GM18499 (cell line): ENCODE measurements around the gene SEMA7A.

ENCODE experiments used
- ATAC-seq: cut with Tn5 transposase; IDR thresholded peaks from one replicate; pipeline ENCODE4 v1.9.1; 2021; ENCODE audit warnings: moderate number of reproducible peaks; ENCODE audit not compliant: insufficient read depth, unreplicated experiment

SEMA7A gene

GRCh38 chr15:74419432-74419831 lies 14.3 kb downstream of the SEMA7A start:
- no peak for ATAC-seq

GRCh38 chr15:74418575-74419338 lies 15.0 kb downstream of the SEMA7A start:
- no peak for ATAC-seq

GRCh38 chr15:74417670-74418069 lies 16.1 kb downstream of the SEMA7A start:
- ATAC-seq: no peak

- no peak for ATAC-seq
These were observed 16.5 kb downstream of the SEMA7A start for GRCh38 chr15:74417225-74417624.

GRCh38 chr15:74415966-74416916 lies 17.5 kb downstream of the SEMA7A start:
- ATAC-seq: no peak

- no peak for ATAC-seq
These were observed 19.0 kb downstream of the SEMA7A start for GRCh38 chr15:74414603-74415338.

- no peak for ATAC-seq
These were observed 19.6 kb downstream of the SEMA7A start for GRCh38 chr15:74414081-74414580.

- ATAC-seq: no peak
These were observed 20.2 kb downstream of the SEMA7A start for GRCh38 chr15:74413350-74414080.

- no peak for ATAC-seq
These were observed 21.6 kb downstream of the SEMA7A start for GRCh38 chr15:74412159-74412558.

GRCh38 chr15:74411686-74412085 lies 22.1 kb downstream of the SEMA7A start:
- no peak for ATAC-seq

GRCh38 chr15:74410502-74410901 lies 23.3 kb downstream of the SEMA7A start:
- ATAC-seq: no peak

- no peak for ATAC-seq
These were observed 24.5 kb downstream of the SEMA7A start for GRCh38 chr15:74409225-74409624.

- ATAC-seq: no peak
These were observed 24.9 kb downstream of the SEMA7A start for GRCh38 chr15:74408815-74409214.

GRCh38 chr15:74408385-74408784 lies 25.4 kb downstream of the SEMA7A start:
- no peak for ATAC-seq

GRCh38 chr15:74406992-74407705 lies 26.6 kb downstream of the SEMA7A start:
- no peak for ATAC-seq

GRCh38 chr15:74406517-74406916 lies 27.2 kb downstream of the SEMA7A start:
- ATAC-seq: no peak

- ATAC-seq: no peak
These were observed 27.9 kb downstream of the SEMA7A start for GRCh38 chr15:74405823-74406222.

- ATAC-seq: no peak
These were observed 29.7 kb downstream of the SEMA7A start for GRCh38 chr15:74403991-74404563.

- ATAC-seq: no peak
These were observed 30.2 kb downstream of the SEMA7A start for GRCh38 chr15:74403588-74403919.
